HG03060 (cell line): Measurements from ENCODE around the gene AHRR.

Source experiments
- ATAC-seq: cut with Tn5 transposase; IDR thresholded peaks from one replicate; pipeline ENCODE4 v1.9.1; 2021; ENCODE audit warnings: low read depth, moderate number of reproducible peaks; ENCODE audit not compliant: unreplicated experiment

AHRR gene

GRCh38 chr5:451587-452458 lies 130.3 kb downstream of the AHRR start:
- ATAC-seq = no peak

DNA sequence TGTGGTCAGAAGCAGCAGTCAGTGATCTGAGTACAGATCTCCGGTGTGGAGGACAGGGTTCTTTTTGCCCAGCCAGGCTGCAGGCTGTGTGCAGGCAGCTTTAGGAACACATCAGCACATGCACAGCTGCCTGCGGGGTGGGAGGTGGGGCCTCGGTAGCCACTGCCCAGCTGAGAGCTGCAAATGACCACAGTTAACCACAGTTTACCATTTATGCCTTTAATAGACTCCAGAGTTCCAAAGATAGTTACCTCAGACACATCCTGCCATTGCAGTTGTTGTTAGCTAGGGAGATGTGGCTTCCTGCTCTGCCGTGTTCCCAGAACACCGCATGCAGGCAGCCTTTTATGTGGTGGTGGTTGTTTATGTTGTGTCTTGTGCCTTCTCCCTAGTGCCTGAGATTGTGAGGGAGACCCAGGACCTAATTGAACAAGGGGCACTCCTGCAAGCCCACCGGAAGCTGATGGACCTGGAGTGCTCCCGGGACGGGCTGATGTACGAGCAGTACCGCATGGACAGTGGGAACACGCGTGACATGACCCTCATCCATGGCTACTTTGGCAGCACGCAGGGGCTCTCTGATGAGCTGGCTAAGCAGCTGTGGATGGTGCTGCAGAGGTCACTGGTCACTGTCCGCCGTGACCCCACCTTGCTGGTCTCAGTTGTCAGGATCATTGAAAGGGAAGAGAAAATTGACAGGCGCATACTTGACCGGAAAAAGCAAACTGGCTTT lies 131.6 kb downstream of the AHRR start:
- no peak for ATAC-seq

- no peak for ATAC-seq
These were observed 132.4 kb downstream of the AHRR start for GRCh38 chr5:453725-454481.

- ATAC-seq = no peak
These were observed 133.4 kb downstream of the AHRR start for GRCh38 chr5:454936-455335.

GRCh38 chr5:455806-456205 lies 134.3 kb downstream of the AHRR start:
- no peak for ATAC-seq

DNA sequence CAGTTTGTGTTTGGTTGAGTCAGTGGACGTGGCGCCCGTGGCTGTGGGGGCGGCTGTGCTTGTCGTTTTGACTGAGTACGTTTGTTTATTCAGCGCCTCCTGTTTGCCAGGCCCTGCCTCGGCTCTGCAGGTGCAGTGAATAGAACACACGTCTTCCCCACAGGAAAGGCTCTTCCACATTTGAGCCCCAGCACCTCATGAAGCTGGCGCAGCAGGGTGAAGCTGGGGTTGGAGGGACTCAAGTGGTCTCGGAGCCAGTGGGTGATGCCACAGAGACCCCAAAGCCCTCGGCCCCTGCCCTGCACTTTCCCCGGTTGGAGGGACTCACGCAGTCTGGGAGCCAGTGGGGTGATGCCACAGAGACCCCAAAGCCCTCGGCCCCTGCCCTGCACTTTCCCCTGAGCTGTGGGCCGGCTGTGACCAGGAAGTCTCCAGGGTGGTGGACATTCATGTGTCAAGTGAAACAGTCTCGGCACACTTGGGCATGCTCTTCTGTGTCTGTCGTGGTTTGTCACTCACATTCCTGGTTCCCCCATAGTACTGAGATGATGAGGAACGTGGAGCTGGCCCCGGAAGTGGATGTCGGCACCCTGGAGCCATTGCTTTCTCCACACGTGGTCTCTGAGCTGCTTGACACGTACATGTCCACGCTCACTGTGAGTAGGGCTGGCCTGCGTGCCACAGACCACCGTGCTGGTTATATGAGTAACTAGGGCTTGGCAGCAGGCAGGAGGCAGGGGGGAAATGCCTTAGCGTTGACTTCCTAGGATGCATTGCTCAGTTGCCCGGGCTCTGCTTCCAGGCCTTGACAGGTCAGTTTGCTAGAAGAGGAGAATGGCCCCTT lies 135.1 kb downstream of the AHRR start:
- ATAC-seq = no peak

DNA sequence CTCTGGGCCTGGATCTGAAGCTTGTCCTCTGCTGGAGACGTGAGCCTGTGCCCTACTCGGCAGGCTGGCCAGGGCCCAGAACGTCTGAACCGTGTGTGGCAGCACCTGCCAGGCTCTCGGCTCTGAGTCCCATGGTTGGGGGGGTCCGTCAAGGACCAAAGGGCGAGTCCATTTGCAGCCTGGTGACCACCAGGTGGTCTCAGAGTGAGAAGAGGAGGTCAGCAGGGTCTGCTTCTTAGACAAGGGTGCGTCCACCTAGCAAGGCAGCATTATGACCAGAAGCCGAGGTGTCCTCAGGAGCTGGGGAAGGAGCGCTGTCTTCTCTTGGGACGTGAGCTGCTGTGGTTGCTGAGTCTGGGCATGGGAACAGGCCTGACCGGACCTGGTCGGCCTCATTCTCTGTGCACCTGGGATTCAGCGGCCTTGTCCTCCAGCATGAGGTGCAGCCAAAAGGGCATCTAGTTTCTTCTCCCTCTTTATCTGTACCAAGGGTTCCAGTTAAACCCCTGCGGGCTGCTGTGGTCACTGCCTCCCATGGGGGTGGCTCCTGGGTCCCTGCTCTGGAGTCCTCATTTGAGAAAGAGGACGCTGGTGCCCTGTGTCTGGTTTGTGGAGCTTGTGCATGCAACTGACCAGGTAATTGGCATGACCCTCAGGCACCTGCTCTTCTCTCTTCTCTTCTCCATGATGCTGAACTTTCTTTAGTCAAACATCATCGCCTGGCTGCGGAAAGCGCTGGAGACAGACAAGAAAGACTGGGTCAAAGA lies 135.9 kb downstream of the AHRR start:
- no peak for ATAC-seq

DNA sequence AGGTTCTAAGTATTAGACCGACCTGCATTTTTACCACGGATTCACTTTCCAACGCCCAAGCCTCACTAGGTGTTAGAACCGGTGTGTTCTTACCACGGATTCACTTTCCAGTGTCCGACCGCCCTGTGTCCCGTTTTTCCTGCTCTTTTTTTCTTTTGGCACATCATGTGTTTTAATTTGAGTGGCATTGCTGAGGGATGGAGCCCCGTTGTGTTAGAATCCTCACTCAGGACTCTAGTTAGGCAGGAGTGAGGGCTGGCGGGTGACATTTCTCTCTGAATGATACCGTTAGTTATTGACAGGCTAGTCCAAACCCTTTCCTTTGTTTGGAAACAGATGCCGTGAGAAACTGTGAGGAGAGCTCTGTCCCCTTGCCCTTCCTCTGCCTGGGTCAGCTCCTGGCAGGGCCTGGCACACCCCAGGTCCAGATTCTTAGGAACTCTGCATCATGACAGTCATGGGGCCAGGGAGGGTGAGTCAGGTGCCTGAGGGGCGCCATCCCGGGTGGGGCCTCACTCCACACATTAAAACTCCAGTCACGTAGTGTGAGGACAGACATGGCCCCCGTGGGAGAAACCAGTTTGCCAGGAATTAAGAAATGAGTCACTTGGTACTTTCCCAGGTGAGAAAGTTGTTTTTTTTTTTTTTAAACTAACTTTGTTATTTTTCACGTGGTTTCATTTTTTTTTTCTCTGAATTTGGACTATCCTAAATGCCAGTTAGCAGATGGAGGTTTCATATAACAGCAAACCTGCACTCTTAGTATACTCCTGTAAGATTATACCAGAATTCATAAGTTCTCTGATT lies 137.2 kb downstream of the AHRR start:
- peak; percentile 71 for ATAC-seq

DNA sequence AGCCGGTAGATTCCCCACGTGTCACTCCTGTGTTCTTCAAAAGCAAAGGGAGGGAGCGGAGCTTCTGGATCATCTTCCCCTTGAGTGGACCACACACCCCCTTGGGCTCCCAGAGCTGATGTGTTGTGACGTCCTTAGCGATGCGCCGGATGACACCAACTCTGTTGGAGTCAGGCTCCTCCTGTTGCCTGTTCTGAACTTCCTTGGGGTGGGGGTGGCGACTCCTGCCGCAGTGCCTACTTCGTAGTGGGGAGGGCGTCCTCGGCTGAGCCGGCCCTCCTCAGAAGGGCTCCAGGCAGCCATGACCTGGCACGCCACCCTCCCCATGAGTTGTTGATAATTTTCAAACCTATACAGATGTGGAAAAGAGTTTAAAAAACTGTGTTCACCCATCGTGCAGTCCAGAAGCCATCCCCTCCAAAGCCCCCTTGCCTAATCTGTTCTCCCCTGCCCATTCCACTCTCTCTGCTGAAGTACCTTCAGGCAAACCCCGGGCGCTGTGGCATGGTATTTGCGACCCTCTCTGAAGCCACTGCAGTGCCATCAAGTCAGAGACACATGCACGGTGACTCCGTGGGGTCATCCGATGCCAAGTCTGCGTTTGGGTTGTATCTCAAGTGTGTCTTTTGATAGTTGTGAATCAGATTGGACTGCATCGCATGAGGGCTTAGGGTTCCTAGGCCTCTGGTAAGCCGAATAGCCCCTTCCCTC lies 138.2 kb downstream of the AHRR start:
- ATAC-seq = no peak

DNA sequence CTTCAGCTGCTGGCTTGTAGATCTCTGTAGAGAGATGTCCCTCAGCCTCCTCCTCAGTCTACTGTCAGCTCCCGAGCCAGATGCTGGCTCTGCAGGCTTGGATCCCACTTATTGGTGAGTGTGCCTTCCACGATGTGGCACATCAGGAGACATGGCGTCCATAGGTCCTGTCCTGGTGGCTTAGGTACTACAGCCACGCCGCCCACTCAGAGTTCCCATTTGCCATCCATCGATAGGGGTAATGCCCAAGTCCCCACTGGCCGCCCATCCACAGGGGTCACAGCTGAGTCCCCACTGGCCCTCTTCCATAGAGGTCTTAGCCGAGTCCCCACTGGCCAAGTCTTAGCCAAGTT lies 138.7 kb downstream of the AHRR start:
- no peak for ATAC-seq

GRCh38 chr5:462051-462481 lies 140.6 kb downstream of the AHRR start:
- ATAC-seq = no peak

GRCh38 chr5:463301-463700 lies 141.8 kb downstream of the AHRR start:
- no peak for ATAC-seq

GRCh38 chr5:463952-464351 lies 142.4 kb downstream of the AHRR start:
- no peak for ATAC-seq

DNA sequence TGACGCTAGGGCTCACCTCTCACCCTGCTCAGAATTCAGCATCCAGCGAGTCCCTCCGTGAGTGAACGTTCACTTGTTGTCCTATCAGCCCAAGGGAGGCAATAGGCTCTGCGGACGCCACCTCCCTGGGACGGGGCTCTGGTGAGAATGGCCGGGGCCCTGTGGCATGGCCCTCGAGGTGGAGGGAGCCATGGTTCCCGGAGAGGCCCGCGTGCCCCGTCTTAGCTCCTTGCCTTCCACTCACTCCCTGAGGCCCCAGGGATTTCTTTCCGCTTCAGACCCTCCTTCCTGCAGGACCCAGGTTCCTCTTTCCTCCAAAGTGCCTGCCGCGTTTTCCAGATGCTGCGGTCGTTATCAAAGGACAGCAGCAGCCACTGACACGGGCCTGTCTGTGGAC lies 142.9 kb downstream of the AHRR start:
- no peak for ATAC-seq

DNA sequence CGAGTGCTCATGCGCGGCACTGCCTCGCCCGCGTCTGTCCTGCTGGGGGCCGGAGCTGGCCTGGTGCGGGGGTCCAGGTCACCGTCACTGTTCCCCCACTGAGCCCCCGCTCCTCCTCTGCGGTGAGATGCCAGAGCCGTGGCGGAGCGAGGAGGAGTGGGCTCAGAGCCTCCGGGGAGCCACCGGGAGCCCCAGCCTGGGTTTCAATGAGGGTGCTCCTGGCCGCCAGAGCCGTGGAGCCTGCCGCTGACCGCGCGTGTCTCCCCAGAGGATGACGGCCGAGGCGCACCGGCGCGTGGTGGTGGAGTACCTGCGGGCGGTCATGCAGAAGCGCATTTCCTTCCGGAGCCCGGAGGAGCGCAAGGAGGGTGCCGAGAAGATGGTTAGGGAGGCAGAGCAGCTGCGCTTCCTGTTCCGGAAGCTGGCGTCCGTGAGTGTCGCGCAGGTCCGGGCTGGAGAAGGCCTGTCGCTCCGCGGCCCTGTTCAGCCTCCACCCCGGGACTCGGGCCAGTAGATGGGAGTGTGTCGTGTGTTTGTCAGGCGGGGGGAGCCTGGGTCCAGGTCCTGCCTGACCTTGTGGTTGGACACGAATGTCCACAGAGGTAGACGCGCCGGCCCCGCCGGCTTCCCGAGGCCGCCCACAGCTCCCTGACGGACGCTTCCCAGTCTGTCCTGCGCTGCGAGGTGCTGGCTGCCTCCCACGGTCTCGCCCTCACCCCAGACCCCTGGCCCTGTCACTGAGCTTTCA lies 143.5 kb downstream of the AHRR start:
- ATAC-seq = no peak

GRCh38 chr5:465591-466403 lies 144.3 kb downstream of the AHRR start:
- no peak for ATAC-seq
